Heart left ventricle (tissue), 16 donors: ENCODE measurements around the gene HECTD2. TPM values are rescaled to one million over a fixed set of nuclear protein-coding genes. Genes with fewer than 3 reads are reported as not detected.
"Not testable (repeated sequence)": the region's sequence is repeated elsewhere in the genome, so short reads cannot be mapped to it uniquely, and the experiment has no call there.

Experiments used
- ATAC-seq, 4 donors: fragments of 200-7000 bp; cut with Tn5 transposase; one replicate each; pipeline ENCODE4 v1.9.1; 2020 to 2022; ENCODE audit warnings: moderate library complexity in 4 of 4, mild to moderate bottlenecking in 3 of 4, moderate number of reproducible peaks in 1 of 4
- DNase-seq, 5 donors: peaks; one replicate each; pipeline ENCODE4 v3.0.0-alpha.2; 2020
- H3K27ac ChIP-seq, 12 donors: fragments of 200-600 bp; sonication (generic) in 4 of 12; one replicate each; pipeline versions ENCODE4 v1.5.0 to v1.8.0; 2016 to 2022; ENCODE audit warnings: mild to moderate bottlenecking in 2 of 12
- H3K27me3 ChIP-seq, 9 donors: fragments of 200-600 bp; sonication (generic) in 2 of 9; one replicate each; pipeline versions ENCODE4 v1.5.1 to v1.8.0; 2016 to 2022; ENCODE audit warnings: mild to moderate bottlenecking in 3 of 9
- H3K36me3 ChIP-seq, 9 donors: fragments of 200-600 bp; sonication (generic) in 2 of 9; one replicate each; pipeline versions ENCODE4 v1.5.0 to v1.8.0; 2018 to 2022; ENCODE audit warnings: mild to moderate bottlenecking in 2 of 9
- H3K4me1 ChIP-seq, 12 donors: fragments of 200-600 bp; sonication (generic) in 4 of 12; one replicate each; pipeline versions ENCODE4 v1.5.0 to v1.8.0; 2016 to 2022; ENCODE audit warnings: mild to moderate bottlenecking in 3 of 12
- H3K4me3 ChIP-seq, 12 donors: fragments of 200-600 bp; sonication (generic) in 4 of 12; one replicate each; pipeline versions ENCODE4 v1.5.0 to v1.8.0; 2017 to 2022; ENCODE audit warnings: mild to moderate bottlenecking in 9 of 12, moderate library complexity in 4 of 12
- H3K9me3 ChIP-seq, 12 donors: fragments of 200-600 bp; sonication (generic) in 4 of 12; one replicate each; pipeline versions ENCODE4 v1.5.0 to v1.8.0; 2016 to 2022; ENCODE audit warnings: mild to moderate bottlenecking in 1 of 12
- POLR2A ChIP-seq, 2 donors: fragments of 450-650 bp; IDR thresholded peaks; one replicate each; pipeline ENCODE4 v1.6.1; 2017; ENCODE audit warnings: antibody characterized with exemption in 2 of 2, mild to moderate bottlenecking in 2 of 2, moderate library complexity in 2 of 2
- WGBS, 4 donors: extraction: QIAGEN DNeasy Blood & Tissue Kit in 2 of 4; methylation state at CpG; one replicate each; pipeline versions ENCODE4 v1.1.5 to v1.1.7; 2013 to 2018; 5-methylcytosine and 5-hydroxymethylcytosine counted together
- intact Hi-C, 10 donors: fragments of 100-400 bp; cut with DNase I; formaldehyde crosslinking; loops; one replicate each; pipeline versions ENCODE4 v1.11.1 to v1.14.2; 2022
- polyA plus RNA-seq, 2 donors: library from polyadenylated mRNA; stranded (reverse); fragments of 200-250 nt; gene quantifications; one replicate each; pipeline ENCODE4 v1.2.3, GENCODE V29; 2013
- total RNA-seq, 9 donors: library from RNA; depleted of rRNA in 2 of 9; stranded (reverse); fragments of >200 nt in 2 of 9; fragmentation: NEBNext Ultra II Directional in 3 of 9; extraction: Animal tissue kit (Norgen Biotek cat#: 25700) in 3 of 9; gene quantifications; one replicate each; pipeline versions ENCODE4 v1.1.0 to v1.2.4, GENCODE V29; 2016 to 2023
- TF ChIP-seq, protein P1 (sequence below), 12 donors: fragments of 200-600 bp; sonication (generic) in 4 of 12; IDR thresholded peaks; one replicate each; pipeline versions ENCODE4 v1.5.0 to v1.8.0; 2018 to 2022; ENCODE audit warnings: antibody characterized with exemption in 12 of 12, mild to moderate bottlenecking in 5 of 12
- donor health status: ischemic (EF 13 %, LVEDD 7.1; RV severe dilation, severe dysfunction).
- donor health status: healthy with polysubstance abuse.
- donor health status: DM: no; HTN: yes; CAD: no.
- donor health status: DM: no; HTN: no; CAD: no.
- donor health status: ischemic (EF 25% LVEDD 6.9; RV normal size, moderate dysfunction).
- donor health status: ischemic (EF 25% LVEDD 5.7; RV mildly dilated, moderate dysfunction).
- donor health status: healthy.
- donor health status: DM: yes; HTN: yes; CAD: no.
- donor health status: ischemic (EF 35%, LVEDD 5.7; RV mildly dilated, moderate dysfunction).
- donor health status: nonischemic (EF 11% LVEDD 7.7; RV severe dilation, severe dysfunction).
- donor health status: DM: yes; HTN: yes; CAD: no.
- donor health status: PGD.
- donor health status: ischemic (EF 29% LVEDD 5.4; RV normal size, mild dysfunction).
- donor health status: nonischemic (EF 23%, LVEDD 6.1; RV moderate dilation, normal function).

The HECTD2 gene
- total and polyA plus RNA-seq, 11 donors = 2.3 to 9.3 (median 4.1) TPM

- no peak for TF ChIP-seq POLR2A (IDR thresholded peaks at IDR 0.05)
- TF ChIP-seq, protein P1, sequence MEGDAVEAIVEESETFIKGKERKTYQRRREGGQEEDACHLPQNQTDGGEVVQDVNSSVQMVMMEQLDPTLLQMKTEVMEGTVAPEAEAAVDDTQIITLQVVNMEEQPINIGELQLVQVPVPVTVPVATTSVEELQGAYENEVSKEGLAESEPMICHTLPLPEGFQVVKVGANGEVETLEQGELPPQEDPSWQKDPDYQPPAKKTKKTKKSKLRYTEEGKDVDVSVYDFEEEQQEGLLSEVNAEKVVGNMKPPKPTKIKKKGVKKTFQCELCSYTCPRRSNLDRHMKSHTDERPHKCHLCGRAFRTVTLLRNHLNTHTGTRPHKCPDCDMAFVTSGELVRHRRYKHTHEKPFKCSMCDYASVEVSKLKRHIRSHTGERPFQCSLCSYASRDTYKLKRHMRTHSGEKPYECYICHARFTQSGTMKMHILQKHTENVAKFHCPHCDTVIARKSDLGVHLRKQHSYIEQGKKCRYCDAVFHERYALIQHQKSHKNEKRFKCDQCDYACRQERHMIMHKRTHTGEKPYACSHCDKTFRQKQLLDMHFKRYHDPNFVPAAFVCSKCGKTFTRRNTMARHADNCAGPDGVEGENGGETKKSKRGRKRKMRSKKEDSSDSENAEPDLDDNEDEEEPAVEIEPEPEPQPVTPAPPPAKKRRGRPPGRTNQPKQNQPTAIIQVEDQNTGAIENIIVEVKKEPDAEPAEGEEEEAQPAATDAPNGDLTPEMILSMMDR (IDR thresholded peaks at IDR 0.05) = no peak
- DNase-seq (no peak), ATAC-seq (no peak)
- Histone ChIP-seq H3K4me1 (peaks cover 0 to 33% (median 11%) of the 10 kb centered on the region in 12 donors), H3K9me3 (no peaks in the 10 kb centered on the region), H3K27me3 (no peaks in the 10 kb centered on the region), H3K4me3 (no peak overlapping the region), H3K27ac (no peak overlapping the region), H3K36me3 (no peaks in the 10 kb centered on the region)
- WGBS, 4 donors = 95 to 98% (median 96%) methylated on average over 2 of the region's 2 CpGs
- intact Hi-C loops = loop anchor here in 4 of 10 donors (5.0 to 10.0 kb wide), 4 partner anchors 65 to 265 kb away; partner anchors contain the start of gene PPP1R3C (in 1 of the 4)
Measured at GRCh38 chr10:91559750-91560149, 149.6 kb downstream of the HECTD2 start.

DNA sequence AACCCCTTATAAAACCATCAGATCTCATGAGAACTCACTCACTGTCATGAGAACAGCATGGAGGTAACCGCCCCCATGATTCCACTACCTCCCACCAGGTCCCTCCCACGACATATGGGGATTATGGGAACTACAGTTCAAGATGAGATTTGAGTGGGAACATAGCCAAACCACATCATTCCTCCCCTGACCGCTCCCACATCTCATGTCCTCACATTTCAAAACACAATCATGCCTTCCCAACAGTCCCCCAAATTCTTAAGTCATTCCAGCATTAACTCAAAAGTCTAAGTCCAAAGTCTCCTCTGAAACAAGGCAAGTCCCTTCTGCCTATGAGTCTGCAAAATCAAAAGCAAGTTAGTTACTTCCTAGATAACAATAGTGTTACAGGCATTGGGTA lies 150.7 kb downstream of the HECTD2 start:
- H3K27ac ChIP-seq, H3K27me3 ChIP-seq, H3K9me3 ChIP-seq, H3K4me3 ChIP-seq, intact Hi-C loops, ATAC-seq, H3K36me3 ChIP-seq, DNase-seq: not testable (repeated sequence)
- peaks cover 0 to 32% (median 10%) of the 10 kb centered on the region in 12 donors for H3K4me1 ChIP-seq
- 70 to 88% (median 86%) methylated on average over 3 of the region's 3 CpGs for WGBS, 4 donors

GRCh38 chr10:91562839-91563581 lies 152.9 kb downstream of the HECTD2 start:
- no peaks in the 10 kb centered on the region for H3K27me3 ChIP-seq
- intact Hi-C loops = no loop called here
- WGBS, 4 donors = 63 to 88% (median 76%) methylated on average over 2 of the region's 2 CpGs
- TF ChIP-seq, protein P1 (IDR thresholded peaks at IDR 0.05) = no peak
- no peak for TF ChIP-seq POLR2A (IDR thresholded peaks at IDR 0.05)
- DNase-seq = no peak
- H3K9me3 ChIP-seq = no peaks in the 10 kb centered on the region
- peak overlapping the region in 1 of 12 donors; percentile 54 for H3K27ac ChIP-seq
- H3K36me3 ChIP-seq = no peaks in the 10 kb centered on the region
- H3K4me1 ChIP-seq = peaks cover 0 to 26% (median 7%) of the 10 kb centered on the region in 12 donors
- no peak overlapping the region for H3K4me3 ChIP-seq
- ATAC-seq = peak in 2 of 4 donors; percentile 28 to 35

- H3K27ac ChIP-seq = peak overlapping the region in 6 of 12 donors; percentile 8 to 54 (median 34)
- TF ChIP-seq, protein P1 (IDR thresholded peaks at IDR 0.05) = peak in 3 of 12 donors; percentile 5 to 38 (median 15)
- TF ChIP-seq POLR2A (IDR thresholded peaks at IDR 0.05) = no peak
- no peaks in the 10 kb centered on the region for H3K27me3 ChIP-seq
- DNase-seq (peak in 2 of 5 donors; percentile 62 to 66), ATAC-seq (peak; percentile 83 to 96 (median 92))
- intact Hi-C loops = no loop called here
- H3K4me1 ChIP-seq = peaks cover 0 to 21% (median 5%) of the 10 kb centered on the region in 12 donors
- H3K36me3 ChIP-seq = no peaks in the 10 kb centered on the region
- no peak overlapping the region for H3K4me3 ChIP-seq
- no peaks in the 10 kb centered on the region for H3K9me3 ChIP-seq
- WGBS, 4 donors = 62 to 81% (median 78%) methylated on average over 3 of the region's 3 CpGs
Measured at GRCh38 chr10:91564026-91564425, 153.9 kb downstream of the HECTD2 start.

Other genes with a start within 250 kb of the HECTD2 start
- 10 to 100 TPM; 54.2 to 90.7 (median 85.6) TPM for gene PCGF5, start 189.7 kb upstream of the HECTD2 start, total RNA-seq
- 10 to 100 TPM; 58.2 to 86.3 TPM for gene PCGF5, start 189.7 kb upstream of the HECTD2 start, polyA plus RNA-seq
- 100 to 1,000 TPM in 7 of 9 donors, 10 to 100 TPM in 2; 38.0 to 270 (median 150) TPM for gene PPP1R3C, start 222.7 kb downstream of the HECTD2 start, total RNA-seq
- gene PPP1R3C, start 222.7 kb downstream of the HECTD2 start, polyA plus RNA-seq = 10 to 100 TPM; 35.4 to 82.6 TPM